SK-N-SH treated with all-trans-retinoic acid at 6 μM for 48 hours (cell line): Measurements from ENCODE around the gene RNF19B.
"Not testable (repeated sequence)": the region's sequence is repeated elsewhere in the genome, so short reads cannot be mapped to it uniquely, and the experiment has no call there.

ENCODE experiments used
- BACH2 ChIP-seq: fragments of 250-450 bp; sonication (Bioruptor Pico); IDR thresholded peaks from 2 replicates; pipeline ENCODE4 v1.9.0; 2021; ENCODE audit warnings: mild to moderate bottlenecking, borderline replicate concordance
- CSDC2 ChIP-seq: fragments of 250-450 bp; sonication (Bioruptor Pico); IDR thresholded peaks from 2 replicates; pipeline ENCODE4 v1.5.0; 2020; ENCODE audit warnings: mild to moderate bottlenecking, moderate library complexity
- GLIS3 ChIP-seq: fragments of 250-450 bp; sonication (Bioruptor Pico); IDR thresholded peaks from 2 replicates; pipeline ENCODE4 v1.5.0; 2020; ENCODE audit warnings: mild to moderate bottlenecking, moderate library complexity
- ISL1 ChIP-seq: fragments of 250-450 bp; sonication (Bioruptor Pico); IDR thresholded peaks from 2 replicates; pipeline ENCODE4 v2.1.2; 2022; ENCODE audit warnings: mild to moderate bottlenecking, moderate library complexity
- PATZ1 ChIP-seq: fragments of 250-450 bp; sonication (Bioruptor Pico); IDR thresholded peaks from 2 replicates; pipeline ENCODE4 v1.8.0; 2020; ENCODE audit warnings: mild to moderate bottlenecking, moderate library complexity, borderline replicate concordance
- SNAI2 ChIP-seq: fragments of 250-450 bp; sonication (Bioruptor Pico); IDR thresholded peaks from 2 replicates; pipeline ENCODE4 v1.5.0; 2020; ENCODE audit warnings: mild to moderate bottlenecking, moderate library complexity
- TCF4 ChIP-seq: fragments of 250-450 bp; sonication (Bioruptor Pico); IDR thresholded peaks from 2 replicates; pipeline ENCODE4 v1.8.0; 2021; ENCODE audit warnings: mild to moderate bottlenecking, moderate library complexity, borderline replicate concordance
- TOX ChIP-seq: fragments of 250-450 bp; sonication (Bioruptor Pico); IDR thresholded peaks from 2 replicates; pipeline ENCODE4 v1.8.0; 2021; ENCODE audit warnings: mild to moderate bottlenecking, moderate library complexity, borderline replicate concordance
- ZC3H10 ChIP-seq: fragments of 250-450 bp; sonication (Bioruptor Pico); IDR thresholded peaks from 2 replicates; pipeline ENCODE4 v1.5.1; 2021; ENCODE audit warnings: mild to moderate bottlenecking, moderate library complexity
- ZFP3 ChIP-seq: fragments of 250-450 bp; sonication (Bioruptor Pico); IDR thresholded peaks from 2 replicates; pipeline ENCODE4 v1.5.0; 2020; ENCODE audit warnings: mild to moderate bottlenecking, moderate library complexity
- ZNF70 ChIP-seq: fragments of 450-650 bp; formaldehyde crosslinking; IDR thresholded peaks from 2 replicates; pipeline ENCODE4 v1.5.0; 2020; ENCODE audit warnings: mild to moderate bottlenecking, moderate library complexity
- ZNF8 ChIP-seq: fragments of 450-650 bp; formaldehyde crosslinking; IDR thresholded peaks from 2 replicates; pipeline ENCODE4 v1.5.0; 2020; ENCODE audit warnings: mild to moderate bottlenecking, moderate library complexity
- TF ChIP-seq, protein P1 (sequence below): fragments of 250-450 bp; sonication (Bioruptor Pico); IDR thresholded peaks from 2 replicates; pipeline ENCODE4 v1.5.0; 2020; ENCODE audit warnings: mild to moderate bottlenecking, moderate library complexity
- TF ChIP-seq, protein P2 (sequence below): fragments of 250-450 bp; sonication (Bioruptor Pico); IDR thresholded peaks from 2 replicates; pipeline ENCODE4 v1.8.0; 2021; ENCODE audit warnings: low read depth, mild to moderate bottlenecking, moderate library complexity, borderline replicate concordance

DNA sequence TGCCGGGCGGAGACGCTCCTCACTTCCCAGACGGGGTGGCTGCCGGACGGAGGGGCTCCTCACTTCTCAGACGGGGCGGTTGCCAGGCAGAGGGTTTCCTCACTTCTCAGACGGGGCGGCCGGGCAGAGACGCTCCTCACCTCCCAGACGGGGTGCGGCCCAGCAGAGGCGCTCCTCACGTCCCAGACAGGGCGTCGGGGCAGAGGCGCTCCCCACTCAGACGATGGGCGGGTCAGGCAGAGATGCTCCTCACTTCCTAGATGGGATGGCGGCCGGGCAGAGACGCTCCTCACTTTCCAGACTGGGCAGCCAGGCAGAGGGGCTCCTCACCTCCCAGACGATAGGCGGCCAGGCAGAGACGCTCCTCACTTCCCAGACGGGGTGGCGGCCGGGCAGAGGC, 10.4 kb upstream of the RNF19B start:
- not testable (repeated sequence) for TF ChIP-seq ZFP3; ZNF8; PATZ1; TOX (CRISPR knock-in tag); ZC3H10; TCF4; ISL1 (CRISPR knock-in tag); CSDC2 (CRISPR knock-in tag); BACH2 (CRISPR knock-in tag); GLIS3 (CRISPR knock-in tag); SNAI2; ZNF70
- TF ChIP-seq, protein P1, sequence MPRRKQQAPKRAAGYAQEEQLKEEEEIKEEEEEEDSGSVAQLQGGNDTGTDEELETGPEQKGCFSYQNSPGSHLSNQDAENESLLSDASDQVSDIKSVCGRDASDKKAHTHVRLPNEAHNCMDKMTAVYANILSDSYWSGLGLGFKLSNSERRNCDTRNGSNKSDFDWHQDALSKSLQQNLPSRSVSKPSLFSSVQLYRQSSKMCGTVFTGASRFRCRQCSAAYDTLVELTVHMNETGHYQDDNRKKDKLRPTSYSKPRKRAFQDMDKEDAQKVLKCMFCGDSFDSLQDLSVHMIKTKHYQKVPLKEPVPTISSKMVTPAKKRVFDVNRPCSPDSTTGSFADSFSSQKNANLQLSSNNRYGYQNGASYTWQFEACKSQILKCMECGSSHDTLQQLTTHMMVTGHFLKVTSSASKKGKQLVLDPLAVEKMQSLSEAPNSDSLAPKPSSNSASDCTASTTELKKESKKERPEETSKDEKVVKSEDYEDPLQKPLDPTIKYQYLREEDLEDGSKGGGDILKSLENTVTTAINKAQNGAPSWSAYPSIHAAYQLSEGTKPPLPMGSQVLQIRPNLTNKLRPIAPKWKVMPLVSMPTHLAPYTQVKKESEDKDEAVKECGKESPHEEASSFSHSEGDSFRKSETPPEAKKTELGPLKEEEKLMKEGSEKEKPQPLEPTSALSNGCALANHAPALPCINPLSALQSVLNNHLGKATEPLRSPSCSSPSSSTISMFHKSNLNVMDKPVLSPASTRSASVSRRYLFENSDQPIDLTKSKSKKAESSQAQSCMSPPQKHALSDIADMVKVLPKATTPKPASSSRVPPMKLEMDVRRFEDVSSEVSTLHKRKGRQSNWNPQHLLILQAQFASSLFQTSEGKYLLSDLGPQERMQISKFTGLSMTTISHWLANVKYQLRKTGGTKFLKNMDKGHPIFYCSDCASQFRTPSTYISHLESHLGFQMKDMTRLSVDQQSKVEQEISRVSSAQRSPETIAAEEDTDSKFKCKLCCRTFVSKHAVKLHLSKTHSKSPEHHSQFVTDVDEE (CRISPR knock-in tag): not testable (repeated sequence)
- TF ChIP-seq, protein P2, sequence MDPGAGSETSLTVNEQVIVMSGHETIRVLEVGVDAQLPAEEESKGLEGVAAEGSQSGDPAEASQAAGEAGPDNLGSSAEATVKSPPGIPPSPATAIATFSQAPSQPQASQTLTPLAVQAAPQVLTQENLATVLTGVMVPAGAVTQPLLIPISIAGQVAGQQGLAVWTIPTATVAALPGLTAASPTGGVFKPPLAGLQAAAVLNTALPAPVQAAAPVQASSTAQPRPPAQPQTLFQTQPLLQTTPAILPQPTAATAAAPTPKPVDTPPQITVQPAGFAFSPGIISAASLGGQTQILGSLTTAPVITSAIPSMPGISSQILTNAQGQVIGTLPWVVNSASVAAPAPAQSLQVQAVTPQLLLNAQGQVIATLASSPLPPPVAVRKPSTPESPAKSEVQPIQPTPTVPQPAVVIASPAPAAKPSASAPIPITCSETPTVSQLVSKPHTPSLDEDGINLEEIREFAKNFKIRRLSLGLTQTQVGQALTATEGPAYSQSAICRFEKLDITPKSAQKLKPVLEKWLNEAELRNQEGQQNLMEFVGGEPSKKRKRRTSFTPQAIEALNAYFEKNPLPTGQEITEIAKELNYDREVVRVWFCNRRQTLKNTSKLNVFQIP: not testable (repeated sequence)
